Stimulated activated CD8-positive, alpha-beta memory T cell treated with anti-CD3 and anti-CD28 coated beads, Interleukin-7, amount 100 ng/mL, for 48 hours (primary cell): Measurements from ENCODE around the gene SPPL3.

Experiments
- DNase-seq, 2 donors: peaks; one replicate each; pipeline ENCODE4 v3.0.0-alpha.2; 2020; ENCODE audit warnings: low read depth in 1 of 2; ENCODE audit errors: extremely low read depth in 1 of 2

The SPPL3 gene

DNA sequence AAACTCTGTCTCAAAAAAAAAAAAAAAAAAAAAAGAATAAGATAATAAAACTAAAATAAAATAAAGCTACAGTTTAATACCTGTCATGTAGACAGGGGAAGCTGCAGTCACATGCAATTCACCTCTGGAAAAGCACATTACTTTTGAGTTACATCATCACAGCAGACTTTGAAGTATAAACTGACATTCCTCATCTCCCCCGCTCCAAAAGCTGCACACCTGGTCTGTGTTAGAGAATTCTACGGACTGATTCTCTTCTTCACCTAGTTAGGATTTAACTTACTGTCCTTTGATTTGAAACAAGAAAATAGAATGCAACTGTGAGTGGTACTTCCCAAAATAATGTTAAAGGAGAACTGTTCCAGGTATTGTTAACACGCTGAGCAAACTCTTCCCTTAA, 25.1 kb downstream of the SPPL3 start:
- no peak for DNase-seq

DNA sequence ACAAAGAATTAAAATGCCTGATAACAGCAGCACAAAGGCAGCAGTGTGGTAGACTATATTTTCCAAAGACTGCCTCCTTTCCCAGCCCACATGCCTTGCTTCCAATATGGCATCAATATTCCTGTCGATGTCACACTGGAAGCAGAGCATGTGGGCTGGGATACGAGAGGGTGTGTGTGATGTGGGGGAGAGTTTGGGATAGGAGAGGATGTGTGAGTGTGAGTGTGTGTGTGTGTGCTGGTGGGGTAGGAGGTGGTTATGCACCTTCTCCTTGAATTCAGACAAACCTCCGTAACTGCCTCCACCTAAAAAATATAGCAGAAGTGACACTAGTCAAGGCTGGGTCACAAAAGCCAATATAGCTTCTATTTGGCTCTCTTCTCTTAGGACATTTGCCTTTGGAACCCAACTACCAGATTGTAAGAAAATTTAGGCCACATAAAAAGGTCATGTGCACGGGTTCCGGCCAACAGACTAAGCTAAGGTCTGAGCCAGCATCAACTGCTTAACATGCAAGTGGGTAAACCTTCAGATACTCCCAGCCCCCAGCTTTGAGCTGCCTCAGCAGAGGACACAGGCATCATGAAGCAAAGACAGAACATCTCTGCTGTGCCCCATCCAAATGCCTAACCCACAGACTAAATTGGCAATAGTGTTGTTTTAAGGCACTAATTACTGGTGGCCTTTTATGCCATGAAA, 29.5 kb downstream of the SPPL3 start:
- no peak for DNase-seq

DNA sequence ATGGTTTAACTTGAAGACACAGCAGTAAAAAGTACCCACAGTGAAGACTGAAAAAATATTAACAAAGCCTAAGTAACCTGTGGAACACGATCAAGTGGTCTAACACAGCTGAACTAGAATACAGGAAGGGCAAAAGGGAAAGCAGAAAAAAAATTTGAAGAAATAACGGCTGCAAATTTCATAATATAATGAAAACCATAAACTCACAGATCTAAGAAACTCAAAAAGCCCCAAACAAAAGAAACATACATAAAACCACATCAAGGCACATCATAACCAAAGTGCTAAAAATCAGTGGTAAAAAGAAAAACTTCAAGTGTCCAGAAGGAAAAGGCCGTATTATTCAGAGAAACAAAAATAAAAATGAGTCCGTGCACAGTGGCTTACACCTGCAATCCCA, 30.9 kb downstream of the SPPL3 start:
- DNase-seq, result no peak

DNA sequence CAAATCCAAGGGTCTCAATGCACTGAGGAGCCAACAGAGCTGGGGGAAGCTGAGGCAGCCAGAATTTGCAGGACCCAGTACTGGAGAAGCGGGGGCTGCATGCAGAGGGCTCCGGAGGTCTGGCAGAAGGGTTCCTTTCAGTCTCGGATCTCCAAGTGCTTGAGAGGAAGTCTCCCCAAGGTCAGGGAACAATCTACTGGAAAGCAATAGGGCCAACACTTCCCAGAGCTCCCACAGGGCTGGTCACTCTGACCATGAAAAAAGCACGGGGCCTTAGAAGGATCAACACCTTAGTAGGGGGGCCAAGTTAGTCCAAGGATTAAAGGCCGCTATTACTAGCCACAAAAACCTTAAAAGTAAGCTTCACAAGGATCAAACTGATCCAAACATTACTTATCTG, 31.7 kb downstream of the SPPL3 start:
- no peak for DNase-seq

DNA sequence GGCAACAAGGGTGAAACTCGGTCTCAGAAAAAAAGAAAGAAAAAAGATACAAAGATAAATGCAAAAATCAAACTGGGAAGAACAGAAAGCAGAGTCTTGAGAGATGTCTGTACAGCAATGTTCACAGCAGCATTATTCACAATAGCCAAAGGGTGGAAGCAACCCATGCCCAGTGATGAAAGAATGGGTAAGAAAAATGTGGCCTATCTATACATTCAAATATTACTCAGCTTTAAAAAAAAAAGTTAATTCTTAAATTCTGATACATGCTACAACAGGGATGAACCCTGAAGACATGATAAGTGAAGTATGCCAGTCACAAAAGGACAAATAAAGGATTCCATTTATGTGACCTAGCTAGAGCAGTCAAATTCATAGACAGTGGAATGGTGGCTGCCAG, 33.7 kb downstream of the SPPL3 start:
- DNase-seq, result no peak

DNA sequence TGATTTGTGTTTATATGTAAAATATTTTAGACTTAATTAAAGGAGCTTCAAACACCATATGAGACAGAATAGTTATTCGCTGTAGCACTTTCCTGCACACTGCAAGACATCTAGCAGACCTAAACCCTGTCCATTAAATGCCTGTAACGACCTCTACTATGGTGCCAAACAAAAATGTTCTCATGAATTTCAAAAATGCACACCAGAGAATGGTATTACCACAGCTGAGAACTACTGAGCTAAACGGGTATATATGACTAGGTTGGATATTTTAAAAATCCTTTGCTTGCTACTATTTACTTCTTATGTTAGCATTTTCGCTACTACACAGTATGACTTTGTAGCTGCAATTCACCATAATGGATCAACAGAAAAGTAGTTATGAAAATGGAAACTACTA, 34.8 kb downstream of the SPPL3 start:
- DNase-seq, result no peak

DNA sequence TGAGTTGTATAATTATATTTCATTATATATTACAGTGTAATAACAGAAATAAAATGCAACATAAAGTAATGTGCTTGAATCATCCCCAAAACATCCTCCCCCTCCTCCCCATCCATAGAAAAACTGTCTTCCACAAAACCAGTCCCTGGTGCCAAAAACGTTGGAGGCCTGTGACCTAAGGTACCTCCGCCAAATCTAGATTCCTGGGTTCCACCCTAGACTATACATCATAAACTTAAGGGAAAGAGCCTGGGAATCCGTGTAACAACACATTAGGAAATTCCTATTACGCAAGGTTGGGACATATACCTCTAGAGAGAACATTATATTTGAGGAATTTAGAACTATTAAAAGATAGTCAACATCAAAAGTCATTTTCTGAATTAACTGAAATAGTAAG, 38.0 kb downstream of the SPPL3 start:
- DNase-seq, result no peak

DNA sequence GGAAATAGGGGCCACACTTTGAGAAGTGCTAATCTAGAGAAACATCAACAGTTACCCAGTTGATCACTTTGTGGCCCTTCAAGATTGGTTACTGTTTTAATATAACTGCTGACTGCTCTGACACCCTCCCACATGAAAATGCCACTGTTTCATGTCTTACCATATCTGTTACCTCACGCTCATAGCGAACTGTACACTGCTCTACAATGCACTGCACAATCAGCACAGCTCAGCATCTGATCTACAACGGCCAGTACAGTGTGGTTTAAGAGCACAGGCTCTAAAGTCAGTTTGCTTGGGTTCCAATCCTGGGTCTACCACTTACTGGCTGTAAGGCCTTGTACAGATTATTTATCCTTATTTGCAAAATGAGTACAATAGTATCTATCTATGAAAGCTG, 39.1 kb downstream of the SPPL3 start:
- no peak for DNase-seq

DNA sequence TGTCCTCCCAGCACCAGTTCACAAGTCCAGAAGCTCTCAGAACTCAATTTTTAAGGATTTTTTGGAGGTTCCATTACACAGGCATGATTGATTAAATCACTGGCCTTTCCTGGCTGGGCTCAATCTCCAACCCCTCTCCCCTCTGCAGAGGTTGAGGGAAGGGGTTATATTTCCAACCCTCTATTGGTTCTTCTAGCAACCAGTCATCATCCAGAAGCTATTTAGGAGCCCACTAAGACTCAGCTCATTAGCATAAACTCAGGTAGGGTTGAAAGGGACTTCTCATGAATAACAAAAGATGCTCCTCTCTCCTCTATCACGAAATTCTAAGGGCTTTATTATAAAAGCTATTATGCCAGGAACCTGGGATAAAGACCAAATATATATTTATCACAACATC, 41.5 kb downstream of the SPPL3 start:
- DNase-seq, result no peak

DNA sequence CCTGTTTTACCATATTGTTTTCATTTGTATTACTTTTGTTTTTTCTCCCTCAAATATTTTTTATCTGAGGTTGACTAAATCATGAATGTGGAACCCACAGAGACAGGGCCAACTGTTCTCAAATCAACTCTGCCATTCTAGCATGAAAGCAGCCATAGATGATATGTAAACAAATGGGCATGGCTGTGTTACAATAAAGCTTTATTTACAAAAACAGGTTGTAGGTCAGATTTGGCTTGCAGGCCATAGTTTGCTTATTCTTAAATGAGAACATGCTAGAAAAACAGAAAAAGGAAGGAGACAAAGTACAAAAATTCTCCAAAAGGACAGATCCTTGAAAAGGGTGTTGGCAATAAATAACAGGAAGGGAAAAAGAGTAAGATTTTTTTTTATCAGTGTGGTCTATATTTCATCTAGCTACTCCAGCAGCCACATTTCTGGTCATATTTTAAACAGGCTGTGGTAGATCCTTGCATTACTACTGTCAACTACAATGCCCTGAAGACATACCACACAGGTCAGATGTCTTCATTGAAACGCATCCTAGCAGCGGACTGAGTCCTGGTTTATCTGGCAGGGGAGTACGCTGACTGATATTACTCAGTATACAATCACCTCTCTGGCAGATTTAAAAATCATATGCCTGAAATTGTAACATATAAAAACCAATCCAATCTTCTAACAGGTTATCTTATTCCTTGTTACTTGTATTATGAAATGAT, 42.9 kb downstream of the SPPL3 start:
- DNase-seq, result no peak

DNA sequence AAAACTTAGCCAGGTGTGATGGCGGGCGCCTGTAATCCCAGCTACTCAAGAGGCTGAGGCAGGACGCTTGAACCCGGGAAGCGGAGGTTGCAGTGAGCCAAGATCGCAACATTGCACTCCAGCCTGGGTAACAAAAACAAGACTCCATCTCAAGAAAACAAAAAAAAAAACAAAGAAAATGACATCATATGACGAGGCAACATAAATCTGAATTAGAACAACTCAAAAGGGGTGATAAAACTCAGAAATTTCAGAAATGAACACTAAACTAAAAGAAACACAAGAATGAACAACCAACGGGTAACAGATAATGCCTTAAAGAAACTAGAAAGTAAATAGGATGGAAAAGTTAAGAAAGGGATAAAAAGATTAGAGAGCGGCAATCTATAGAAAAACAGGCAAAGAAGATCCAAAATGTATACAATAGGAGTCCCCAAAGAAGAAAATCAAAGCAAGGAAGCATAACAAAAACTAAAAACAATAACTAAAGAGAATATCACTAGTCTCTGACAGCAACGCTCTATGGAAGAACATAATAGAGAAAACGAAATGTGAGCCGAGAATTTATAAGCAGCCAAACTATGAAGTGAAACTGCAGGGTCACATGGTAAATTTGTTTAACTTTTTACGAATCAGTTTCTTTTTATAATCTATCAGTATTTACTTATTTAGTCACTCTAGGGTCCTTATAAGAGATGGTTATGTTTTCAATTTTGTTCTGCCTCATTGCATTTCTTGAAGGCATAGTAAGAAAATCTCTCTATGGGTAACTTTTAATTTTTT, 45.7 kb downstream of the SPPL3 start:
- no peak for DNase-seq

DNA sequence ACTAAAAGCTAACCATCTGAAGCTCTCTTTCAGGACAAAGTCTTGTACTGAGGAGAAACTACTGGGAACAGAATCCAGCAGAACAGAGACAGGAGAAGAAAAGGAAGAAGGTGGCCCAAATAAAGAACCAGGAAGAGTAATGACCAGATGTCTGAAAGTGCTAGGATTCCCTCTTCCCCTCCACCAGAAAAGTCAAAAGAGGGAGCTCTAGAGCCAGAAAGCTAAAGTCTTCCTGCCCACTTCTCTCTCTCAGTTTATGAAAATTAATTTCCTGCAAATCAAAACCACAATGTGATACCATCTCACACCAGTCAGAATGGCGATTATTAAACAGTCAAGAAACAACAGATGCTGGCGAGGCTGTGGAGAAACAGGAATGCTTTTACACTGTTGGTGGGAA, 47.2 kb downstream of the SPPL3 start:
- DNase-seq, result no peak

DNA sequence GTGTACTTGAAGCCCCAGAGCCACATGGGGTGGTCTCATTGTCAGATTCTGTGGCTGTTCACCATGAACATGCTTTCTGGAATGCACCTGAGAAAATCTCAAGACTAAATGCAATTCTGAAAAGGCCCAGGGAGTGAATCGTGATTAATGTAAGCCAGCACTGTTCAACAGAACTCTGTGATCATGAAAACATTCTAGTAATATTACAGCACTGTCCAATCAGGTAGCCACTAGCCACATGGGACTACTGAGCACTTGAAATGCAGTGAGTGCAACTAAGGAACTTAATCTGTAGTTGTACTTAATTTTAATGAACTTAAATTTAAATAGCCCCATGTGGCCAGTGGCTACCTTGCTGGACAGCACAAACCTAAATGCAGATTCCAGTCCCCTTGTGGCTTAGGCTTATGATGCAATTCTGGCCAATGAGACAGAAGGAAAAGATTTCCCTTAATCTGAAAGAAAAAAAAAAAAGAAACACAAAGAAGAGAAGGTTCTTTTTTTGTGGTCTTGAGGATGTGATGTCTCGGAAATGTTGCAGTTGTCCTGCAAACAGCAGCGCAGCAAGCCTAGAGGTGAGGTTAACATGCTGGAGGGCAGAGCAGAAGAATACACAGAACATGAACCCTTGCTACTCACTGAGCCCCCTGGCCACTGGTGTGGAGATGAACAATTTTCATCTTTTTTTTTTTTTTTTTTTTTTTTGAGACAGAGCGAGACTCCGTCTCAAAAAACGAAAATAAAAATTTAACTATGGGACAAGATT, 48.2 kb downstream of the SPPL3 start:
- DNase-seq, result no peak

DNA sequence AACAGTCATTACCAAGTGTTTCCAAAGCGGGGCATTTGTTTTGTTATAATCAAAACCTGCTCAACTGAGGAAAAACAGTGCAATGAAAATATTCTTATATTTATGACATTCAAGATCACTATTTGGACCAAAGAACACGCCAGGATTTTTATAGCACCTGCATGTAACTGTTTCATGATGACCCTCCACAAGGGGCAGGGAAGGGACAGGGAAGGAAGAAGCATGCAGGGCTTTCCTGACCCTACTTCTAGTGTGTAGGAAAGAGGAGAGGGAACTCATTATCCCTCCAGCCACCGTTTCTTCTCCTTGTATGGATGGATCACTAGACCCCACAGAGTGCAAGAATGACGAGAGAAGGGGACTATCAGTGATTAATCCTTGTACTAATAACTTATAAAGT, 49.4 kb downstream of the SPPL3 start:
- no peak for DNase-seq

DNA sequence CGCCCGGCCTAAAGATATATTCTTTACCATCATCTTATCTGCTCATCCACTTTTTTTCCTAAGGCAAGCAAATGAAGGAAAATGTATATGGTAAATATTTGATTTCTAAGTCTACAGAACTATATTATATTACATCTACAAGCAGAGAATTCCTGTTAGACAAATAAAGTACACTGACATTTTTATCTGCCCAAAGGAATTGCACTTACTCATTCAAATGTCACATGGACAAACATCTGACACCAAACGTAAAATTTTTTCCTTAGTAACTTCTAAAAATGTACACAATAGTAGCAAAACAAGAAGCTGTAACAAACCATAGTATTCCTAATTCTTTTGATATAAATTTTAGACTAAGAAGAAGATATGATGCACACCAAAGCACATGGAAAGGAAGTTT, 51.0 kb downstream of the SPPL3 start:
- no peak for DNase-seq

DNA sequence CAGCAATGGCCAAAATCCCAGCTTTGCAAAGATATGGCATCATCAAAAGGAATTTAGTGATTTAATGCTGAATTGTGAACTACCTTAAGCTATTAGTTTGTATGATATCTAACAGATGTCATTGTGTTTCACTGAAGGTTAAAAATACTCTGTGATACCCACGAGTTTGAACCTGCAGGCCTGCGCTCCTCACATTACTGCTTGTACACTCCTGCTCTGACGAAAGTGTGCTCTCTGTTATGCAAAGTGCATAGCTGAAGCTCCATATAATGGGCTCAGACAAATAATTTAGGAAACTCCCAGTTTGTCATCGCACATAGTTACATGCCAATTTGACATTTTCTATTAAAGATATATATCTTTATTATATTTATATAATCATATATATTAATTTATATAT, 52.2 kb downstream of the SPPL3 start:
- DNase-seq, result no peak

DNA sequence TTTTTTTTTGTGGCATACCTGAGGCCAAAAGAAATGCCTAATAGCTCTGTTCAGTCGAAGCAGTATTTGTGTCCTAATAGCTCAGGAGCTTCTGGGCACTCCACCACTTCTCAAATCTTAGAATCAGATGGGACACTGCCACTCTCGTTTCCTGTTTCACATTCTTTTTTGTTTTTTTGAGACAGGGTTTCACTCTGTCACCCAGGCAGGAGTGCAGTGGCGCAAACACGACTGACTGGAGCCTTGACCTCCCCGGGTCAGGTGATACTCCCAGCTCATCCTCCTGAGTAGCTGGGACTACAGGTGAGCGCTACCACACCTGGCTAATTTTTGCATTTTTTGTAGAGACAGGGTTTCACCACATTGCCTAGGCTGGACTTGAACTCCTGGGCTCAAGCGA, 52.7 kb downstream of the SPPL3 start:
- DNase-seq, result no peak

DNA sequence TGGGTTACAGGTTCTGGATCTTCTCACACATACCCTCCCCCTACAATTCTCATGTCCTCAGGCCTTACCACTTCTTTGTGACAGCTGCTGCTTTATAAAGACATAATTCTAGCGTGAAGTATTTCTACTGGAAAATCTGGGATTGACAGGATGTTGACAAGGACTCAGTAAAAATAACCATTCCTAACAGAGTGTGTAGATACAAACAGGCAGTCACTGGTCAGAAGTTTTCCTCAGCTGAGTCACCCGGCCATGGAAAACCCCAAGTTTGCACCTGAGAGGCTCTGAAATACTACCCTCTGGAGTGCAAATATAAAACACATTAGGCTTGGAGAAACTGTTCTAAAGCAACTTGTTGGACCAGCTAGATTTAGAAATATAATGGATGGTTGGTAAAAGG, 54.4 kb downstream of the SPPL3 start:
- DNase-seq, result no peak

DNA sequence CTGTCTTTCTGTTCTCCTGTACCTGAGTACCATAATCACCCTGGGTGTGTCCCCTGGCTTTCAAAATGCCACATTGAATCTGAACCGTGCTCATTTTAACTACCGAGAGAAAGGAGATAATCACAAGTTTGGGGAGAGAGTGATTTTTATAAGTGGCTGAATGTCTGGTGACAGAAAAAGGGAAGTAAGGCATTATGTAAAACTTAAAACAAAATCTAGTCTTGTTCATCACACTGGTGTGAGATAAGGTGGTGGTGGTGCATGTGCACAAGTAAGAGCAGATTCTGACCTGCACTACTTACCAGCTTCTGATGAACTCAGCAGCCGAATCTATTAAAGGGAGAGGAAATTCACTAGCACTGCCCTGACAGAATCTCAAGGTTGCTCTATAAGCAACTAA, 56.3 kb downstream of the SPPL3 start:
- DNase-seq, result no peak

DNA sequence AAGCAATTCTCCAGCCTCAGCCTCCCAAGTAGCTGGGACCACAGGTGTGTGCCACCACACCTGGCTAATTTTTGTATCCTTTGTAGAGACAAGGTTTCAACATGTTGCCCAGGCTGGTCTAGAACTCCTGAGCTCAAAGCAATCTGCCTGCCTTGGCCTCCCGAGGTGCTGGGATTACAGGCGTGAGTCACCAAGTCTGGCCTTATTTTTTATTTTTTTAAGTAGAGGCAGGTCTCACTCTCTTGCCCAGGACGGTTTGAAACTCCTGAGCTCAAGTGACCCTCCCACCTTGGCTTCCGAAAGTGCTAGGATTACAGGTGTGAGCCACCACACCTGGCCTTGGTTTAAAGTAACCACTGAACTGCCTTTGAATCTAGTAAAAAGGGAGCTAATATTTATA, 56.8 kb downstream of the SPPL3 start:
- DNase-seq, result no peak

DNA sequence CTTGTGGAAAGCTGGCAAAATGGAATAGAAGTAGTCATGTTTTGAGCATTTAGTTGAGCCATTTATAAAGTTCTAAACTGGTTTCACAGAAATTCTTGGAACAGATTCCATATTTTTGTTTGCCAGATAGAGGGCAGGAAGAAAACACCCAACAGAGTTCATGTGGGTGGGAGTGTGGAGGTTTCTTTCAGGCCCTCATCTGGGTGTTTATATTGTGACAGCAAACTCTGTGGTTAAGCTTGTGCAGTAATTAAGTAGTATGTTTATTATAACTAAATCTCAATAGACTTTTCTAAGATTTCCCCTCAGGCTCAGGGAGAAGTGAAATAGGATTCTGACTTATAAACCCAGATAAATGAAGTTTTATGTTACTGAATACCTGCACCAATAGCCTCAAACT, 57.4 kb downstream of the SPPL3 start:
- DNase-seq, result no peak
